ENCODE results near the gene RPP25.

The RPP25 gene

DNA sequence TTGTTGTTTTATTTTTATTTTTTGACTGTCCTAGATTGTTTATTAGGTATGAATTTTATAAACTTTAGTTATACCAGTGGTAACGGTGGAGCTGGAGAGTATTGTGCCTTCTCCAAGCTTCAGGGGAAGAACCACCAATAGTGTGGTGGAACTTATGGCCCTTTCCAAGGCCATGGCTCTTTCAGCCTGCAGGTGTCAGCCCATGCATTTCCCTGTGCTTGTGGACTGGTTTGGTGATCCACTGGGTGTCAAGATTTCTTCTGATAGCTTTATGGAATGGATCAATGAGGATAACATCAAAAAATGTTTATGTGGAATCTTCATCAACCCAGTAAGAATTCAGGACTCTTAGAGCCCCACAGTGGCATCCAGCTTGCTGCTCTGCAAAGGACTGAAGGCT, 19.6 kb upstream of the RPP25 start:
- Histone ChIP-seq H3K9me3 (ENCODE audit: control insufficient read depth, insufficient read depth, low read depth, low read length) (no peaks in the 10 kb centered on the region), H3K4me1 (ENCODE audit: control insufficient read depth, insufficient read depth, low read length) (no peaks in the 10 kb centered on the region), H3K36me3 (ENCODE audit: control insufficient read depth in 2 of 2, insufficient read depth in 1 of 2, low read length in 2 of 2) (no peaks in the 10 kb centered on the region), H3K4me3 (ENCODE audit: low read depth, low read length) (no peak overlapping the region), H3K27ac (ENCODE audit: extremely low read depth, low read depth, low read length) (no peak overlapping the region)
- ChIA-PET POLR2A (interaction anchor here (1.5 kb wide), 1 partner anchor 19 kb away, joined by 5 read pairs; the partner anchor contains the start of gene RPP25), CTCF (interaction anchor here (0.7 to 1.2 kb wide), 4 partner anchors 12 to 1272 kb away, joined by 3 to 7 read pairs (median 3); no protein-coding TSS in a partner anchor)
- TF ChIP-seq SCRT1 (tag by site-specific recombination; IDR thresholded peaks at IDR 0.05; ENCODE audit: borderline replicate concordance) (no peak), REPIN1 (tag by site-specific recombination; IDR thresholded peaks at IDR 0.05; ENCODE audit: low read depth) (no peak)
- TF ChIP-seq, protein P1, sequence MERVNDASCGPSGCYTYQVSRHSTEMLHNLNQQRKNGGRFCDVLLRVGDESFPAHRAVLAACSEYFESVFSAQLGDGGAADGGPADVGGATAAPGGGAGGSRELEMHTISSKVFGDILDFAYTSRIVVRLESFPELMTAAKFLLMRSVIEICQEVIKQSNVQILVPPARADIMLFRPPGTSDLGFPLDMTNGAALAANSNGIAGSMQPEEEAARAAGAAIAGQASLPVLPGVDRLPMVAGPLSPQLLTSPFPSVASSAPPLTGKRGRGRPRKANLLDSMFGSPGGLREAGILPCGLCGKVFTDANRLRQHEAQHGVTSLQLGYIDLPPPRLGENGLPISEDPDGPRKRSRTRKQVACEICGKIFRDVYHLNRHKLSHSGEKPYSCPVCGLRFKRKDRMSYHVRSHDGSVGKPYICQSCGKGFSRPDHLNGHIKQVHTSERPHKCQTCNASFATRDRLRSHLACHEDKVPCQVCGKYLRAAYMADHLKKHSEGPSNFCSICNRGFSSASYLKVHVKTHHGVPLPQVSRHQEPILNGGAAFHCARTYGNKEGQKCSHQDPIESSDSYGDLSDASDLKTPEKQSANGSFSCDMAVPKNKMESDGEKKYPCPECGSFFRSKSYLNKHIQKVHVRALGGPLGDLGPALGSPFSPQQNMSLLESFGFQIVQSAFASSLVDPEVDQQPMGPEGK (tag by site-specific recombination; IDR thresholded peaks at IDR 0.05), result no peak

GRCh38 chr15:74967670-74968069, 11.1 kb upstream of the RPP25 start:
- POLR2A ChIA-PET, result no interaction called here

More at GRCh38 chr15:74967670-74968069, 11.1 kb upstream of the RPP25 start:
- no peak overlapping the region for H3K27ac ChIP-seq (ENCODE audit: extremely low read depth, low read depth, low read length)
- CTCF ChIA-PET, result interaction anchor here (0.7 to 1.2 kb wide), 2 partner anchors 333 to 337 kb away, joined by 4 to 5 read pairs; no protein-coding TSS in a partner anchor
- H3K9me3 ChIP-seq (ENCODE audit: control insufficient read depth, insufficient read depth, low read depth, low read length), result no peaks in the 10 kb centered on the region
- no peak overlapping the region for H3K4me3 ChIP-seq (ENCODE audit: low read depth, low read length)
- no peak for TF ChIP-seq ZBTB6 (tag by site-specific recombination; IDR thresholded peaks at IDR 0.05)
- no peak for TF ChIP-seq ZBTB17 (tag by site-specific recombination; IDR thresholded peaks at IDR 0.05)
- no peak for TF ChIP-seq ZNF571 (tag by site-specific recombination; IDR thresholded peaks at IDR 0.05)
- TF ChIP-seq, protein P2, sequence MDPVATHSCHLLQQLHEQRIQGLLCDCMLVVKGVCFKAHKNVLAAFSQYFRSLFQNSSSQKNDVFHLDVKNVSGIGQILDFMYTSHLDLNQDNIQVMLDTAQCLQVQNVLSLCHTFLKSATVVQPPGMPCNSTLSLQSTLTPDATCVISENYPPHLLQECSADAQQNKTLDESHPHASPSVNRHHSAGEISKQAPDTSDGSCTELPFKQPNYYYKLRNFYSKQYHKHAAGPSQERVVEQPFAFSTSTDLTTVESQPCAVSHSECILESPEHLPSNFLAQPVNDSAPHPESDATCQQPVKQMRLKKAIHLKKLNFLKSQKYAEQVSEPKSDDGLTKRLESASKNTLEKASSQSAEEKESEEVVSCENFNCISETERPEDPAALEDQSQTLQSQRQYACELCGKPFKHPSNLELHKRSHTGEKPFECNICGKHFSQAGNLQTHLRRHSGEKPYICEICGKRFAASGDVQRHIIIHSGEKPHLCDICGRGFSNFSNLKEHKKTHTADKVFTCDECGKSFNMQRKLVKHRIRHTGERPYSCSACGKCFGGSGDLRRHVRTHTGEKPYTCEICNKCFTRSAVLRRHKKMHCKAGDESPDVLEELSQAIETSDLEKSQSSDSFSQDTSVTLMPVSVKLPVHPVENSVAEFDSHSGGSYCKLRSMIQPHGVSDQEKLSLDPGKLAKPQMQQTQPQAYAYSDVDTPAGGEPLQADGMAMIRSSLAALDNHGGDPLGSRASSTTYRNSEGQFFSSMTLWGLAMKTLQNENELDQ (tag by site-specific recombination; IDR thresholded peaks at IDR 0.05; ENCODE audit: low read depth), result no peak
- no peak for TF ChIP-seq ZNF654 (tag by site-specific recombination; IDR thresholded peaks at IDR 0.05; ENCODE audit: low read depth)
- TF ChIP-seq ZNF133 (tag by site-specific recombination; IDR thresholded peaks at IDR 0.05), result no peak
- TF ChIP-seq, protein P3, sequence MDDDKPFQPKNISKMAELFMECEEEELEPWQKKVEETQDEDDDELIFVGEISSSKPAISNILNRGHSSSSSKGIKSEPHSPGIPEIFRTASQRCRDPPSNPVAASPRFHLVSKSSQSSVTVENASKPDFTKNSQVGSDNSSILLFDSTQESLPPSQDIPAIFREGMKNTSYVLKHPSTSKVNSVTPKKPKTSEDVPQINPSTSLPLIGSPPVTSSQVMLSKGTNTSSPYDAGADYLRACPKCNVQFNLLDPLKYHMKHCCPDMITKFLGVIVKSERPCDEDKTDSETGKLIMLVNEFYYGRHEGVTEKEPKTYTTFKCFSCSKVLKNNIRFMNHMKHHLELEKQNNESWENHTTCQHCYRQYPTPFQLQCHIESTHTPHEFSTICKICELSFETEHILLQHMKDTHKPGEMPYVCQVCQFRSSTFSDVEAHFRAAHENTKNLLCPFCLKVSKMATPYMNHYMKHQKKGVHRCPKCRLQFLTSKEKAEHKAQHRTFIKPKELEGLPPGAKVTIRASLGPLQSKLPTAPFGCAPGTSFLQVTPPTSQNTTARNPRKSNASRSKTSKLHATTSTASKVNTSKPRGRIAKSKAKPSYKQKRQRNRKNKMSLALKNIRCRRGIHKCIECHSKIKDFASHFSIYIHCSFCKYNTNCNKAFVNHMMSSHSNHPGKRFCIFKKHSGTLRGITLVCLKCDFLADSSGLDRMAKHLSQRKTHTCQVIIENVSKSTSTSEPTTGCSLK (tag by site-specific recombination; IDR thresholded peaks at IDR 0.05), result no peak
- no peak for TF ChIP-seq IKZF3 (tag by site-specific recombination; IDR thresholded peaks at IDR 0.05)
- TF ChIP-seq, protein P4, sequence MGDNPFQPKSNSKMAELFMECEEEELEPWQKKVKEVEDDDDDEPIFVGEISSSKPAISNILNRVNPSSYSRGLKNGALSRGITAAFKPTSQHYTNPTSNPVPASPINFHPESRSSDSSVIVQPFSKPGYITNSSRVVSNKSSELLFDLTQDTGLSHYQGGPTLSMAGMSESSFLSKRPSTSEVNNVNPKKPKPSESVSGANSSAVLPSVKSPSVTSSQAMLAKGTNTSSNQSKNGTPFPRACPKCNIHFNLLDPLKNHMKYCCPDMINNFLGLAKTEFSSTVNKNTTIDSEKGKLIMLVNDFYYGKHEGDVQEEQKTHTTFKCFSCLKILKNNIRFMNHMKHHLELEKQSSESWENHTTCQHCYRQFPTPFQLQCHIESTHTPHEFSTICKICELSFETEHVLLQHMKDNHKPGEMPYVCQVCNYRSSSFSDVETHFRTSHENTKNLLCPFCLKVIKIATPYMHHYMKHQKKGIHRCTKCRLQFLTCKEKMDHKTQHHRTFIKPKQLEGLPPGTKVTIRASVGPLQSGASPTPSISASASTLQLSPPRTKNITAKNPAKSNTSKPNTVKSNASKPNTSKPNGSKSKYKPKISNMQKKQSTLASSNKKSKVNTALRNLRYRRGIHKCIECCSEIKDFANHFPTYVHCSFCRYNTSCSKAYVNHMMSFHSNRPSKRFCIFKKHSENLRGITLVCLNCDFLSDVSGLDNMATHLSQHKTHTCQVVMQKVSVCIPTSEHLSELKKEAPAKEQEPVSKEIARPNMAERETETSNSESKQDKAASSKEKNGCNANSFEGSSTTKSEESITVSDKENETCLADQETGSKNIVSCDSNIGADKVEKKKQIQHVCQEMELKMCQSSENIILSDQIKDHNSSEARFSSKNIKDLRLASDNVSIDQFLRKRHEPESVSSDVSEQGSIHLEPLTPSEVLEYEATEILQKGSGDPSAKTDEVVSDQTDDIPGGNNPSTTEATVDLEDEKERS (tag by site-specific recombination; IDR thresholded peaks at IDR 0.05), result no peak
- TF ChIP-seq ZNF449 (tag by site-specific recombination; IDR thresholded peaks at IDR 0.05), result no peak
- H3K36me3 ChIP-seq (ENCODE audit: control insufficient read depth in 2 of 2, insufficient read depth in 1 of 2, low read length in 2 of 2), result no peaks in the 10 kb centered on the region; a peak in 1 of 3 replicates
- no peaks in the 10 kb centered on the region for H3K4me1 ChIP-seq (ENCODE audit: control insufficient read depth, insufficient read depth, low read length)

Data from HEK293 (cell line).